Stimulated activated naive CD8-positive, alpha-beta T cell treated with anti-CD3 and anti-CD28 coated beads, Interleukin-15, Interleukin-2, amounts not matched to agents 100 ng/mL and 50 ng/mL, for 24 hours (primary cell): ENCODE data around the gene DGCR6L.
"Not testable (repeated sequence)": the region's sequence is repeated elsewhere in the genome, so short reads cannot be mapped to it uniquely, and the experiment has no call there.

Source experiments
- H3K27ac Mint-ChIP-seq: one replicate; pipeline ENCODE4 v1.8.0; 2021; ENCODE audit warnings: mild to moderate bottlenecking, mixed read lengths
- H3K27me3 Mint-ChIP-seq: one replicate; pipeline ENCODE4 v1.8.0; 2021; ENCODE audit warnings: mixed read lengths
- H3K36me3 Mint-ChIP-seq: one replicate; pipeline ENCODE4 v1.8.0; 2021; ENCODE audit warnings: low read depth, mixed read lengths
- H3K4me1 Mint-ChIP-seq: one replicate; pipeline ENCODE4 v1.8.0; 2021; ENCODE audit warnings: low read depth, mixed read lengths
- H3K4me3 Mint-ChIP-seq: one replicate; pipeline ENCODE4 v1.8.0; 2021; ENCODE audit warnings: mild to moderate bottlenecking, mixed read lengths
- H3K9me3 Mint-ChIP-seq: one replicate; pipeline ENCODE4 v1.8.0; 2021; ENCODE audit warnings: mixed read lengths

DGCR6L gene

GRCh38 chr22:20352536-20352935, 32.7 kb upstream of the DGCR6L start:
- not testable (repeated sequence) for H3K27me3 Mint-ChIP-seq, H3K4me1 Mint-ChIP-seq, H3K9me3 Mint-ChIP-seq, H3K36me3 Mint-ChIP-seq, H3K4me3 Mint-ChIP-seq, H3K27ac Mint-ChIP-seq

GRCh38 chr22:20346553-20346952, 26.7 kb upstream of the DGCR6L start:
- not testable (repeated sequence) for H3K27me3 Mint-ChIP-seq, H3K9me3 Mint-ChIP-seq, H3K27ac Mint-ChIP-seq, H3K4me1 Mint-ChIP-seq, H3K36me3 Mint-ChIP-seq, H3K4me3 Mint-ChIP-seq

DNA sequence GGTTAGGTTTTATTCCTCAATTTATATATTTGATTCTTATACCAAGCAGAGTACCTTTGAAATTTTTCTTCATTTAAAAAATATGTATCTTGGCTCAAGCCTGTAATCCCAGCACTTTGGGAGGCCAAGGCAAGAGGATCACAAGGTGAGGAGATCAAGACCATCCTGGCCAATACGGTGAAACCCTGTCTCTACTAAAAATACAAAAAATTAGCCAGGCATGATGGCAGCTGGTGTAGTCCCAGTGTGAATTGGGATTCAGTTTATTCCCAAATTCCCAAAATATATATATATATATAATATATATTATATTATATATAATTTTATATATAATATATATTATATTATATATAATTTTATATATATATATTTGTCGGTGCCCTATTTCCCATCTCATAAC, 18.4 kb upstream of the DGCR6L start:
- not testable (repeated sequence) for H3K36me3 Mint-ChIP-seq, H3K27me3 Mint-ChIP-seq, H3K4me1 Mint-ChIP-seq, H3K9me3 Mint-ChIP-seq, H3K27ac Mint-ChIP-seq, H3K4me3 Mint-ChIP-seq

- not testable (repeated sequence) for H3K27me3 Mint-ChIP-seq, H3K4me3 Mint-ChIP-seq
These were observed 17.9 kb upstream of the DGCR6L start for GRCh38 chr22:20337807-20338206.

GRCh38 chr22:20336561-20336960, 16.7 kb upstream of the DGCR6L start:
- H3K4me3 Mint-ChIP-seq, H3K27me3 Mint-ChIP-seq, H3K36me3 Mint-ChIP-seq, H3K9me3 Mint-ChIP-seq, H3K27ac Mint-ChIP-seq, H3K4me1 Mint-ChIP-seq: not testable (repeated sequence)

More at GRCh38 chr22:20337807-20338206, 17.9 kb upstream of the DGCR6L start:
- H3K27ac Mint-ChIP-seq, H3K4me1 Mint-ChIP-seq, H3K9me3 Mint-ChIP-seq, H3K36me3 Mint-ChIP-seq: not testable (repeated sequence)

- H3K9me3 Mint-ChIP-seq, H3K36me3 Mint-ChIP-seq, H3K27me3 Mint-ChIP-seq, H3K27ac Mint-ChIP-seq: not testable (repeated sequence)
- Mint-ChIP-seq H3K4me3 (peak overlapping the region; percentile 65), H3K4me1 (peaks cover 26% of the 10 kb centered on the region)
These were observed 8.7 kb upstream of the DGCR6L start for GRCh38 chr22:20328569-20328930.

DNA sequence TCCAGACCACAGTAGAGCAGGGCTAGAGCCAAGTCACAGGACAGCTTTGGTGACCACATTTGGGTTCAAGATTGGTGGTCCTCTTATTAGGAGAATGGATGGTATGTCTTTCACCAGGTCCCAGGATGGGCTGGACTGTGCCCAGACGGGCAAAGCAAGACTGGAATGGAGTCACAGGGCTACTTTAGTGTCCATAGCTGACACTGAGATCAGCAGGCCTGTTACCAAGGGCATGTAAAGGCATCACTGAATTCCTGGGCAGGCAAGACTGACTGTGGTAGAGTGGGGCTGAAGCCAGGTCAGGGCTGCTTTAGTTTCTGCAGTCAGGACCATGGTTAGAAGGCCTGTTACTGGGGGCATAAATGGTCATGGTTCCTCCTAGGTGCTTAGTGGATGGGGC, 6.1 kb upstream of the DGCR6L start:
- not testable (repeated sequence) for H3K9me3 Mint-ChIP-seq, H3K4me3 Mint-ChIP-seq, H3K36me3 Mint-ChIP-seq, H3K27ac Mint-ChIP-seq, H3K27me3 Mint-ChIP-seq
- H3K4me1 Mint-ChIP-seq = peaks cover 48% of the 10 kb centered on the region

GRCh38 chr22:20324139-20324516, 4.3 kb upstream of the DGCR6L start:
- no peaks in the 10 kb centered on the region for H3K27me3 Mint-ChIP-seq
- peak overlapping the region; percentile 92 for H3K27ac Mint-ChIP-seq
- no peaks in the 10 kb centered on the region for H3K9me3 Mint-ChIP-seq
- H3K36me3 Mint-ChIP-seq = no peaks in the 10 kb centered on the region
- peak overlapping the region; percentile 20 for H3K4me3 Mint-ChIP-seq
- peaks cover 57% of the 10 kb centered on the region for H3K4me1 Mint-ChIP-seq

DNA sequence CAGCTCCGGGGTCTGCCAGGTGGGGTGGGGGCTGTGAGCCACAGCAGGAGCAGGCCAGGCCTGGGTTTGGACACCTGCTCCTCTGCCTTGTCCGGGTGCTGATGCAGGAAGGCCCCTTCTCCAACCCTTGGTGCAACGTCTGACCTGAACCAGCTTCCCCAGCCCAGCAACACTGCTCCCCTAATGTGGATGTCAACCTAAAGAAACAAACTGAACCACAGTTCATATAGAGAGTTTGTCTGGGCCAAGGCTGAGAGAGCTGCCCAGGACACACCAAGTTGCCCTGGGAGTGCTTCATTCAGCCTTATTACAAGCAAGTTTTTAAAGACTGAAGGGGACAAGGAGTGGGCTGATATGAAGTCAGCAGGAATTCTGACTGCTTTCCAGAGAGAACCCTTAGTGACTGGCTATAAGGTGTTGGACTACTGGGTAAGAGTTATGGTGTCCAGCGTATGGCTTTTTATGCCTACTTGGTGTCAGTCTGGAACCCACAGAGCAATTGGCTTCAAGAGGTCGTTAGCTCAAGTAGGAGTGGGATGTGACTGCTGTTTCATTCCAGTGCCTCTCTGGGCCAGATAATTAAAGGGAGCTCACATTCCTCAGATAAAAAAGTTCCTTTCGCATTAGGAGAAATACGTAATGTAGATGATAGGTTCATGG, 1.8 kb upstream of the DGCR6L start:
- H3K9me3 Mint-ChIP-seq, H3K27ac Mint-ChIP-seq, H3K27me3 Mint-ChIP-seq, H3K36me3 Mint-ChIP-seq: not testable (repeated sequence)
- peaks cover 65% of the 10 kb centered on the region for H3K4me1 Mint-ChIP-seq
- H3K4me3 Mint-ChIP-seq = peak overlapping the region; percentile 91

DNA sequence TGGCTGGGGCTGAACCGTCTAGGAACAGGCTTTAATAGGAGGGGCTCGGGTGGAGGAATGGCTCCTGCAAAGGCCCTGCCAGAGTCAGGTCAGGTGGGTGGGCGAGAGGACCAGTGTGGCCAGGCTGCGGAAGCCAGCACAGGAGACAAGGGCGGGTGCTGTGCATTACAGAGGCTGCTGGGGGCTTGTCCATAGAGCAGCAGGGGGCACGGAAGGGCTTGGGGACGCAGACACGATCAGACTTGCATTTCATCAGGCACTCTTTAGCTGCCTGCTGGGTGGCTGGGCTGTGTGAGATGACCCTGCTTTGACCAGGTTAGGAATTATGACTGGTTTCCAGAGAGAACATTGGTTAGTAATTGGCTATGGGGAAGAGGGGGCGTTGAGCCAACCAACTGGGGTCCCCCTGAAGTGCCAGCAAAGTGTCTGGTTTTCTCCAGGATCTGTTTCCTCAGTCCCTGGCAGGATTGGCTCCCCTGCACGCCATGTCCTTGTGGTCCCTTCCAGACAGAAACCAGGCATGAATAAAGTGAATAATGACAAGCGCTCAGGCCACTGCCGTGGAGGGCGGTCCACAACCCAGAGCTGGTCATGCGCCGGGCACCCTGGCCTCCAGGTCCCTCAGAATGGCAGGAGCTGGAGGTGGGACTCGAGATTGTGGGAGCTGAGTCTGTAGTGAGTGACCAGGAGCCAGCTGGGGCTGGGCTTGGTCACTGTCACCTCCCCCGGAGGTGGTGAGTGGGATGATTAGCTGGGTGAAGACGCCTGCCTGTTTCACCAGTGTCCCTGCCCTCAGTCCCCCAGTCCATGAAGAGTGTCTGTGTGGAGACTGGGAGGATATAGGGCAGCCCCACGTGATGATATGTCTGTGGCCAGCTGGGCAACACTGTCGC, 1.0 kb upstream of the DGCR6L start:
- not testable (repeated sequence) for H3K36me3 Mint-ChIP-seq, H3K9me3 Mint-ChIP-seq, H3K27me3 Mint-ChIP-seq
- Mint-ChIP-seq H3K4me3 (peak overlapping the region; percentile 91), H3K4me1 (peaks cover 62% of the 10 kb centered on the region), H3K27ac (peak overlapping the region; percentile 86)

DNA sequence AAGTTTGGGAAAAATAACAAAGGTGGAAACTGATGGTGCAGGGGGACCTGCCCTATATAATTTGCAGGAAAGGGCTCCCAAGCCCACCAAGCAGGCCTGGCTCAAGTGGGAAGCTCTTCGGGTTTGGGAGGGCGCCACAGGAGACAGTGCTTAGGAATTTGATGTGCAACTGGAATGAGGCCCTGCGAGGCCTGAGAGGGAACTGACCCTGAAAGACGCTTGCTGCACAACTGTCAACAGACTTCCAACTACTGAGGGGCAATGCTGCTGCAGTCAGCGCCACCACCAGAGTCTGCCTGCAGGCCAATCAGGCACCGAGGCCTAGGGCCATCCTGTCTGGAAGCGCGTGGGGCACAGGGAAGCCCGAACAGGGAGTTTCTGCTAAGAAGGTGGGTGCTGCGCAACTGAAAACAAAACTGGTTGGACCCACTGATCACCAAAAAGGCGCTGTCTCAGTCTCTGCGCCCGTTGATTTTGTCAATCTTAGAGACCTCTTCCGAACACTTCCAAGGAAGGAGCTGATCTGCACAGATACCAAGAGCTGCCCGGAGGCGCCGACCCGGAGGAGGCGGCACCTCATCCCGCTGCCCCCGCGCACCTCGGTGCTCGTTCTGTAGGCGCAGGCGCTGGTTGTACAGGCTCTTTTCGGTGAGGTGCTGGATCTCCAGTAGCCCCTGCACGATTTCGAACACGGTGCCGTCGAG, 667 bp downstream of the DGCR6L start:
- Mint-ChIP-seq H3K4me3 (peak overlapping the region; percentile 91), H3K4me1 (peaks cover 60% of the 10 kb centered on the region), H3K27me3 (no peaks in the 10 kb centered on the region), H3K27ac (peak overlapping the region; percentile 83), H3K9me3 (no peaks in the 10 kb centered on the region), H3K36me3 (no peaks in the 10 kb centered on the region)

- H3K36me3 Mint-ChIP-seq, H3K27ac Mint-ChIP-seq, H3K27me3 Mint-ChIP-seq, H3K9me3 Mint-ChIP-seq: not testable (repeated sequence)
- H3K4me1 Mint-ChIP-seq = peaks cover 50% of the 10 kb centered on the region
- peak overlapping the region; percentile 91 for H3K4me3 Mint-ChIP-seq
These were observed 1.7 kb downstream of the DGCR6L start for GRCh38 chr22:20318043-20318688.

- not testable (repeated sequence) for H3K9me3 Mint-ChIP-seq, H3K27me3 Mint-ChIP-seq, H3K36me3 Mint-ChIP-seq, H3K27ac Mint-ChIP-seq
- Mint-ChIP-seq H3K4me1 (peaks cover 43% of the 10 kb centered on the region), H3K4me3 (peak overlapping the region; percentile 91)
These were observed 2.3 kb downstream of the DGCR6L start for GRCh38 chr22:20317402-20318042.

- H3K4me3 Mint-ChIP-seq = no peak overlapping the region
- H3K4me1 Mint-ChIP-seq = peaks cover 41% of the 10 kb centered on the region
- H3K36me3 Mint-ChIP-seq = no peaks in the 10 kb centered on the region
- H3K9me3 Mint-ChIP-seq = no peaks in the 10 kb centered on the region
- H3K27ac Mint-ChIP-seq = no peak overlapping the region
- H3K27me3 Mint-ChIP-seq = no peaks in the 10 kb centered on the region
These were observed 2.9 kb downstream of the DGCR6L start for GRCh38 chr22:20316844-20317401.
